ENCODE data around the gene CHN2.
A peak's percentile ranks its signal among the peaks of the same experiment; 100 is the strongest.

CHN2 gene

GRCh38 chr7:29370531-29371314 lies 176.1 kb downstream of the CHN2 start:
- peak; percentile 87 for DNase-seq

- no peak for DNase-seq
Observed at GRCh38 chr7:29371472-29371871, 176.9 kb downstream of the CHN2 start.

- DNase-seq = no peak
Observed at GRCh38 chr7:29372351-29373090, 177.9 kb downstream of the CHN2 start.

GRCh38 chr7:29375641-29376562 lies 181.3 kb downstream of the CHN2 start:
- DNase-seq = peak; percentile 54

DNA sequence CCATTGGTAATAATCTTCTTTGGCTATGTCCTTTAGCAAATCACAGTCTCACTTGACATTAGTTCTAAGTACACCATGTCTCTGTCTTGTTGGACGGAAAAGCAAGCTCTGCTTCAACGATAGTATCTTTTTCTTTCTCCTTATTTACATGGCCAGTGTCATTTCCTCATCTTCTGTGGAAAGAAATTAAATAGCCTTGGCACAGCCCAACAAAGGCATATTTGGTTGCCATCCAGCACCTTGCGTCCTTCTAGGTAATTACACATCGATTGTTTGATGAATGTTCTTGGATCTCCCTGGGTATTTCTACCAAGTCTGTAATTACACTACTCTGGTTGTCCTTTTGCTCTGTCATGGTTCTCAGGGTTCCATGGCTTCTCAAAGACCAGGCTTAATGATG lies 183.1 kb downstream of the CHN2 start:
- DNase-seq = peak; percentile 4

GRCh38 chr7:29379551-29379950 lies 185.0 kb downstream of the CHN2 start:
- no peak for DNase-seq

- DNase-seq = no peak
Observed at GRCh38 chr7:29381206-29382094, 186.9 kb downstream of the CHN2 start.

- no peak for DNase-seq
Observed at GRCh38 chr7:29384277-29384676, 189.7 kb downstream of the CHN2 start.

GRCh38 chr7:29385214-29385814 lies 190.7 kb downstream of the CHN2 start:
- no peak for DNase-seq

DNA sequence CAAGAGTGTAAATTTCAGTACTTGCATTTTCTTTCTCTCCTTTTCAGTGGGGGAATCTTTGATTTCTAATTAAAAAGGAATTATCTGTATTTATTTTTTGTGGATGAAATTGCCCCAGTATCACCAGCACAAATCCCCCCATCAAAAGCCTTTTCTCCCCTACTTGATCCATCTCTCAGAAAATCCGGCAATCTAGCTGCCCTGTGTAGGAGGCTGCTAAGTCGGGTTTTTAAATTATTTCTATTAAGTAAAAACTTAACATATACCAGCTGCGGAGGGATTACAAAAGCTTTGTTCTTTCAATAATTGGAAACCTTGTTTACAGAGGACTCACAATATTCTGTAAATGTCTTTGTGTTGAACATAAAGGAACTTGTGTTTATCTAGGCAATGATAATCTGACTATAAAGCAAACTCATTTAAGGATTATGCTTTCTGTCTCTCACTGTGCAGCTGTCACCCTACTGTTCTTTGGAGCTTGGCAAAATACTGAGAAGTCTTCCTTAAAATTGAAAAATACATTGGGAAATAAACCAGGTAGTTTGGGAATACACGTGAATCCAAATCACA lies 191.7 kb downstream of the CHN2 start:
- no peak for DNase-seq

- DNase-seq = no peak
Observed at GRCh38 chr7:29391262-29391661, 196.7 kb downstream of the CHN2 start.

- no peak for DNase-seq
Observed at GRCh38 chr7:29394321-29394720, 199.7 kb downstream of the CHN2 start.

DNA sequence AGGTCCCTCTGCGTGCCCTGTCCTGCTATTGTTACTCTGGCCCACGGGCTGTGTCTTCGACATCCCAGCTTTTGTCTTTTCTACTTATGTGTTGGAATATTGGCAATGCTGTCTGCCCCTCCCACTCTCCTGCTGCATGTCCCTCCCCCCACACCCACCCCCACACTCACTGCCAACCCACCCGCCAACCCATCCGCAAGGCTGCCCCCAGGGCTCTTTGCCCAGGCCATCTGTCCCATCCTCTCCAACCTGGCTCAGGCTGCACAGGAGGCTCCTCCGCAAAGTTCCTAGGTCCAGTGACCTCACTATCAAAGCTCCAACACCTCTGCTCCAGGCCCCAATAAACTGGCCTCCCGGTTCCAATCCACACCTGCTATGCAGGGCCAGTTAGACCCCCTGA lies 202.0 kb downstream of the CHN2 start:
- DNase-seq = no peak

DNA sequence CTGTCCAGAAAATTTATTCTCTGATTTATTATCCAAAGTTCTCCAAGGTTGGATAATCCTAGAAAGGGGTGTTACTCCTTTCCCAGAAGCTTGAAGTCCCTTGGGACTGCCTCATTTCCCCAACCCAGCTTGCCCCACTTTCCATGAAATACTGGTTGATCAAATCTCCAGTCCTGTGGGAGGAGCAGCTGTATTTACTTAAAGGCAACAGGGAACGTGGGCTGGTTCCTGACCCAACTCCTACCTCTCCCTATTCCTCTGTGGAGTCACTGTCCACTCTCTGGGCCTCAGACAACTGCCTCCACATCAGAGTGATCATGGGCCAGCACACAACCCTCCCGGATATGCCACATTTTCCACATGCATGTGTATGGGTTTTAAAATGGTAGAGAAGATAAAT lies 202.8 kb downstream of the CHN2 start:
- DNase-seq = no peak

- no peak for DNase-seq
Observed at GRCh38 chr7:29398011-29398410, 203.4 kb downstream of the CHN2 start.

DNA sequence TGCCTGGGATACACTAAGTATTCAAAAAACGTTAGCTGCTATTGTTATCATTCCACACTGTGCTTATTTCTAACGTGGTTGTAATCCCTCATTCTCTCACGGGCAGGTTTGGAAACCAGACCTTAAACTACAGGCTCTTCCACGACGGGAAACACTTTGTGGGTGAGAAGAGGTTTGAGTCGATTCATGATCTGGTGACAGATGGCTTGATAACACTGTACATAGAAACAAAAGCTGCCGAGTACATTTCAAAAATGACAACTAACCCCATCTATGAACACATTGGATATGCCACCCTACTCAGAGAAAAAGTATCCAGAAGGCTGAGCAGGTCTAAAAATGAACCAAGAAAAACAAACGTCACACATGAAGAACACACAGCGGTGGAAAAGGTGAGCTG lies 205.9 kb downstream of the CHN2 start:
- no peak for DNase-seq

GRCh38 chr7:29401769-29402168 lies 207.2 kb downstream of the CHN2 start:
- DNase-seq = no peak

DNA sequence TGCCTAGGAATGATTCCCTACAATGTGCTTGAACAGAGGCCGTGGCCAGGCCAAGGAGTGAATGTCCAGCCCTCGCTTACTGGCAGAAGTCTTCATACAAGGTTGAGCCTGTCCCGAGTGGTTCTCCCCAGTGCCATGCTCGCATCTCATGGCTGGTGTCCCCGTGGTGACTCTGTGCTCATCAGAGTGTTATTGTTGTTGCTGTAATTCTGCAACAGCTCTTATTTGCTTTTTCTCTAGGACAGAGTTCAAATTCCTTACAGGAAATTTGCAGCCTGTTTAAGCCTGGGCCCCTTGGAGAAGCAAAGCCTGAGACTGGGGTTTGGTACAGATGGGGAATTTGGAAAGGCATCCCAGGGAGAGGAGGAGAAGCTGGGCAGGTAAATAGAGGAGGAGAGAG lies 211.3 kb downstream of the CHN2 start:
- no peak for DNase-seq

- DNase-seq = no peak
Observed at GRCh38 chr7:29406366-29406765, 211.8 kb downstream of the CHN2 start.

GRCh38 chr7:29408841-29409243 lies 214.3 kb downstream of the CHN2 start:
- peak; percentile 71 for DNase-seq

GRCh38 chr7:29410996-29411395 lies 216.4 kb downstream of the CHN2 start:
- DNase-seq = no peak

Measured in islet precursor cell (in vitro differentiated cells).